GM12874 (cell line): Measurements from ENCODE around the gene PCDHA9.

Experiments
- CTCF ChIP-seq: IDR thresholded peaks from 2 replicates; pipeline ENCODE4 v1.5.1; 2011; ENCODE audit warnings: low read depth, mild to moderate bottlenecking, control low read depth, low read length, moderate library complexity; ENCODE audit not compliant: insufficient read depth

The PCDHA9 gene

GRCh38 chr5:140821375-140822280 is 26.6 kb upstream of the PCDHA9 start, which contains the start of gene PCDHA5:
PCDHA5 (plus strand) TSS chr5:140821613.
- peak; percentile 31; the same call in 1 of the 2 replicates for TF ChIP-seq CTCF

GRCh38 chr5:140822281-140822629 is 25.9 kb upstream of the PCDHA9 start:
- TF ChIP-seq CTCF = no peak

- no peak for TF ChIP-seq CTCF
Measured at GRCh38 chr5:140823475-140823874, 24.7 kb upstream of the PCDHA9 start.

- no peak for TF ChIP-seq CTCF
Measured at GRCh38 chr5:140827704-140828361, 20.3 kb upstream of the PCDHA9 start, which contains the start of gene PCDHA6. PCDHA6 (plus strand) TSS chr5:140827960; CDS start chr5:140828092, 132 bp downstream.

GRCh38 chr5:140828362-140828737 is 19.8 kb upstream of the PCDHA9 start:
- no peak for TF ChIP-seq CTCF

DNA sequence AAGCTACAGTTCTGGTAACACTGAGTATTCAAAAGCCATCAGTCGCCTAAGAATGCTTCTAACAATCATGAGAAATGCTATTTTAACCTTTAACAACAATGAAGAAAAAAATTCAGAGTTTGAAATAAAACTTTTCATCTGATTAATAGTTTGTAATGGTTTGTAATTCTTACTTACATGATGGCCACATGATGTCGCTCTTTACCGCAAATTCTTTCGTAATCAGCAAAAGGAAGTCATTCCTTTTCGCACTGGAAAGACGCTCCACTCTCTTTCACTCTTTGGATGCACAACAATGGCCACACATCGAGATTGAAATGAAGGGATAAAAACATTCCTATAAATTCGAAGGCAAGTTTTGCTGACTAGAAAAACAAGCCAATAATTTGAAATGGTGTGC is 14.2 kb upstream of the PCDHA9 start, which contains the start of gene PCDHA7:
PCDHA7 (plus strand) TSS at position 277 of the 400 bp plus-strand sequence; CDS start at position 392, 115 bp downstream.
- TF ChIP-seq CTCF = no peak
